SKM-1 (cell line): ENCODE measurements around the gene DMGDH.

Experiments used
- DNase-seq: peaks from one replicate; lab custom pipeline; 2025; ENCODE audit not compliant: unreplicated experiment; lab: John Stamatoyannopoulos, UW

The DMGDH gene

DNA sequence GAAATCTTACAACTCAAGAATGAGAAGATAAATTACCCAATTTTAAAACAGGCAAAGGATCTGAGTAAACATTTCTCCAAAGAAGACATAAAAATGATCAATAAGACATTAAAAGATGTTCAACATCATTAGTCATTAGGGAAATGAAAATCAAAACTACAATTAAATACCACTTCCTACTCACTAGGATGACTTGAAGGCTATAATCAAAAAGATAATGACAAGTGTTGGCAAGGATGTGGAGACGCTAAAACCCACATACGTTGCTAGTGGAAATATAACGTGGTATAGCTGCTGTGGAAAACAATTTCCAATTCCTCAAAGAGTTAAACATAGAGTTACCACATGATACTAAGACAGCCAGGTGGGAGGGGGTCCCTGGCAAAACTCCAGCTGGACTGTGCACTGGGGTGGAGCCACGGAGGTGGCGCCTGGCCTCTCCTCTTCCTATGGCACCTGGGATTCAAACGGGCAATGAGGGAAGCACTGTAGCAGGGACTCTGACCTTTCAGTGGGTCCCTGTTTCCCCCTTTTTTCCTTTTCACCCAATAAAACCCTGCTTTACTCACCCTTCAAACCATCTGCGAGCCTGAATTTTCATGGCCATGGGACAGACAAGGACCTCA, 90.2 kb downstream of the DMGDH start:
- DNase-seq = no peak

DNA sequence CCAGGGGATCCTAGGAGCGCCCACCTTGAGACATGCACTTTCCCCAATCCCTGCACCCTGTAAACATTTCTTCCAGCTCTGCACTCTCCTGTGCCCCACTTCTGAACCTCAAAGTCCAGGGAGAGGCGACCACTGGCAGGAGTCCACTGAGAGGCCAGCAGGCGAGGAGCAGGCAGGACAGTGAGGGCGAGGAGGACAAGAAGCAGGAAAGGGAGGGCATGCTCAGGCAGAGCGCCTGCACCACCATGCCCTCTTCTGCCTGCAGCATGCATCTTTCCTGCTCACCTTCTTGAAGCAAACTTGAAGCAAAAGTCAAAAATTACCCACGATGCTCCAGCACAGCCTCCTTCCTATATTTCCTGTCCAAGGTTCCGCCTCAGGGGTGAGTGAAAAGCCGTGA, 94.4 kb downstream of the DMGDH start:
- no peak for DNase-seq

GRCh38 chr5:78974601-78975000, 94.9 kb downstream of the DMGDH start:
- DNase-seq = no peak

DNA sequence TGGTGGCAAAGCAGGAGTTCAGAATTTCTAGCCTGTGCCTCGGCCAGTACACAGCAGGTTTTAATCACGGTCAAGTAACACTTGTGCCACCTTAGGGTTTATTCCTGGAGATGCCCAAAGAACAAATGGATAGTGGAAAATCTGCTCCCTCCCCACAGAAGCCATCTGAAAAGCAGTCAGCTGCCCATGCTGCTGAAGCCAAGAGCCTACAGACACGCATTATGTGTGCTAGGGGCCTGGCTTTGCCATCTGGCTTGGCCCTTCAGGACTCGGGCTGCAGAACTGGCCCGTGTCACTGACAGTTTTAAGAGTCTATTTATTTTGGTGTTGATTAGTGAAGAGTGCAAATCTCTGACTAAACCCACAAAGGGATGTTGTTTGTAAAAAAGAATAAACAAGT, 95.5 kb downstream of the DMGDH start:
- no peak for DNase-seq

DNA sequence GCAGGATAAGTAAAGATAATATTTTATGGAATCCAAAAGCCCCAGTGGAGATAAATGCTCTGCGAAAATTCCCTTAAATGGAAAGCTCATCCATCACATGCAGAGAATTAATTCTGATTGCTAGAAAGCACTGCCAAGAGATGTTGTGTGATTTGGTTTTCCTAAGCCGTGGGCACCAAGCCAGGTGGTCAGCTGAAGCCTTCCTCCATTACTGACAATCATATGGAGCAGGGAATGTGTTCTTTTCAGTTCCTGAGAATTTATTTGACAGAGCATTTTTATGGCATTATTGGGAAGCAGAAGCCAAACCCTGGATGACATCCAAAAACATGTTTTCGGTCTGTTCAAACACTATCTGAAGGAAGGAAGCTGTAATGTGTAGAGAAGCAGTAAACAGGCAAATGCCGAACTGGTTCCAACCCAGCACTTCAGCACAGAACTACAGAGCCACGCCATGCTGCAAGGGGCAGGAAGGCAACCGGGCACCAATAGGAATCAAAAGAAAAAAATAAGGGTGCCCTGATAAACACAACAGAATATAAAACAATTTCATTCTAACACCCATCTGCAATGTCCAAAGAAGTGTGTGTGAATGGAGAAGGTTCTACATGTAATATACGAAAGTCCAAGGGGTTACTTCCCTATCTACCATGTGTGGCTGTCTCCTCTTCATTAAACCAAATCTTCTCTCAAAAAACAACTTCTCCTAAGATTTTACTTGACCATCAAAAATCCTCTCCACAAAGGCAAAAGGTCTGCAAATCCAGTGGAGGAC, 96.6 kb downstream of the DMGDH start:
- DNase-seq = no peak

DNA sequence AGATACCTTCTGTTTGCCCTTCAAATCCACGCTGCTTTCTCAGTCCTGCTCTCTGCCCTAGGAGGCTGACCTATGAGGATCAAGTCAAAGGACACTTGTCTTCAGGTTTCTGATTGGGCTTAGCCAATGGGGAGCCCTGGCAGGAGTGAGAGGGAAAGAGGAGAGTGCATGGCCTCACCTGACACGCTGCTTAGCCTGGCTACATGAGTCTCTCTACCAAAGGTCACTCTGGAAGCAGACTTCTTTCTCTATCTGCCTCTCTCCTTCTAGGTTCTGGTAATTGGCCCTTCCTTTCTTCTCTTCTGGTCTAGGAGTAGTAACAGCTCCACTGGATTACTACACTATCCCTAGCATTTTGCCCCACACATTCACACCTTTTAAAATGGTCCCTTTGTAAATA, 97.5 kb downstream of the DMGDH start:
- no peak for DNase-seq

GRCh38 chr5:78968781-78969180, 100.7 kb downstream of the DMGDH start:
- DNase-seq = no peak

- DNase-seq = peak; percentile 27
Observed at GRCh38 chr5:78964889-78965288, 104.6 kb downstream of the DMGDH start.

- no peak for DNase-seq
Observed at GRCh38 chr5:78961743-78962142, 107.7 kb downstream of the DMGDH start.

DNA sequence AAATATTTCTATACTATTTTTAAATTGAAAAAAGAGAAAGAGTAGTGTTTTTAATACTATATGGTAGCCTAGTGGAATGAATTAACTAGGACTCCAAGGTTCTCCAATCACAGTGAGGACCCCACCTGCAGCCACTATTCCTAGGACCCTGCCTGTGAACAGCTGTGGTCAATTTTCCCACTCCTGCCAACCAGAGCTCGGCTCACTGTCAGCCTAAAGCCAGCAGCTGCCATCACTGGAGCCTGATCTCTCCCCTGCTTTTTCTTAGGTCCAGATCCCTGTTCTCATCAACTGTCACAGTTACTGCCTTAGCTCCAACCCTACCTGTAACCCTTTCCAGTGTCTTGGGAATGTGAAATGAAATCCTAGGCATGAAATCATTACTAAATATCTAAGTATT, 109.7 kb downstream of the DMGDH start:
- DNase-seq = no peak

GRCh38 chr5:78958672-78959445, 110.6 kb downstream of the DMGDH start:
- no peak for DNase-seq

GRCh38 chr5:78956901-78957300, 112.6 kb downstream of the DMGDH start:
- no peak for DNase-seq

DNA sequence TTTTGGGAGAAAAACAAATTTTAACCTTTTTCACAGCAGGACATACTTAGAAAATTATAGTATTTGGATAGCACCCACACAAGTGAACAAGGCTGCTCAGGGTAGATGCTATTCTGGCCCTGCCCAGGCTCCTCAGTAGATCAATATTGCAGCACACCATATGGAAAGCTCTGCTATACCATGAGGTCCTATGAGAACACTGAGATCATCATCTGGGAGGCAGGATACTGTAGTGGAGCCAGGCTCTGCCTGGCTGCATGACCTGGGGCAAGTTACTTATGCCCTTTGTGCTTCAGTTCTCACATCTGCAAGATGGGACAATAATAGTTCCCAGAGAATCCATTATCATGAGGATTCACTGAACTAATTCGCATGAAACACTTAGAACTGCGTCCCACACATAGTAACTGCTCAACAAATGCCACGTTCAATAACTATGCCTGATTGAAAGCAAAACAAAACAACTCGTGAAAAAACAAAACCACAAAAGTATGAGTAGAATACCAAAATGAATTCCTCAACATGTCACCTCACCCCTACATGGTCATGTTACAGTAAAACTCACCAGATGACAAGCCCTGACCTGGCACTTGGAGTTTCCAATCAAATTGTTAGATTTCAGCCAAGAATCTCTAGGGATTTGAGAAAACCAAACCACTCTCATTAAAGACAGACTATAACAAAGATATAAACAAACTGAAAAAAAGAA, 116.2 kb downstream of the DMGDH start:
- no peak for DNase-seq
